Measurements from ENCODE around the gene MEIS2. TPM values are rescaled to one million over a fixed set of nuclear protein-coding genes. Genes with fewer than 3 reads are reported as not detected.
A peak's percentile ranks its signal among the peaks of the same experiment; 100 is the strongest.

Gene MEIS2
- polyA plus RNA-seq, 3 donors, result 152 to 170 (median 167) TPM

DNA sequence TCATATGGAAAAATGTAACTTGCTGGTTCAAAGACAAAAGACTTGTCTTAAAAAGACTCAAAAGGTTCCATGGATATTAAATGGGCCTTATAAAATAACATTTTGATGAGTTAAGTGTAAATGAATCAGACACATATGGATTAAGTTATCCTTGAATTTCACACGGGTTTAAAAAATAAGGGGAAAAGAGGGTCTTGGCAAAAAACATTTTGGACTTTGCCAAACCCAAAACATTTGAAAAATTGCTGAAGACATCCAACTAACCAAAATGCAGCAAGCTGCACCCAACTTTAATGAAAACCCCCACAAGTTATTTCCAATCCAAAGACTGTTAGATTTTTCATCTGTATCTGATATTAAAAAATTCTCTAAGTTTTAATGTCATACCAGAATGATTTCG, 200.7 kb downstream of the MEIS2 start:
- DNase-seq (ENCODE audit: extremely low read depth in 1 of 11, low read depth in 9 of 11, low spot score in 4 of 11), result no peak

DNA sequence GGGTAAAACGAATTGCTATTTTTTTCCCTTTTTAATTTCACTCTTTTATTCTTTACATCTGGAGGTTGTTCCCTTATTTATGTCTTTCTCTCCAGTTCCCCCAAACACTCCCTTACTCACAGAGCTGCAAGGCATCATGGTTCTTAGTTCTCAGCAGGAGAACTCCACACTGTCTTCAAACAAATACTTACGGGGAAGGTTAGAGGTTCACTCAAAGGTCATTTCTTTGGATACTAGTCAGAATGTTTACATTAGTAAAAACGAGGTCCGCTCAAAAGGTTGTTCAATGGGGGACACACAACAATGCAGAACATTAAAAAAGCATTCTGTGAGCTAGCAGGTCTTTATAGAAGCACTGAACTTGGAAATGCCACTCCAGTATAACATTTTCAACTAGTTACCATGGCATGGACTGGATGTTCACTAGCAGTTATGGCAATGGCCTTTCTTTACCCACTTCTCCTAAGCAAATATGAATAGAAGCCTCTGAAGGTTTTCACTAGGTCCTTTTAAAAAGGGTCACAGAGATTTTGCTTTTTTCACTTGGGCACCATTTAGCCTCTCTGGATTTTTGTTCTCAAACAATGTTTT, 201.7 kb downstream of the MEIS2 start:
- no peak for DNase-seq (ENCODE audit: extremely low read depth in 1 of 11, low read depth in 9 of 11, low spot score in 4 of 11)

DNA sequence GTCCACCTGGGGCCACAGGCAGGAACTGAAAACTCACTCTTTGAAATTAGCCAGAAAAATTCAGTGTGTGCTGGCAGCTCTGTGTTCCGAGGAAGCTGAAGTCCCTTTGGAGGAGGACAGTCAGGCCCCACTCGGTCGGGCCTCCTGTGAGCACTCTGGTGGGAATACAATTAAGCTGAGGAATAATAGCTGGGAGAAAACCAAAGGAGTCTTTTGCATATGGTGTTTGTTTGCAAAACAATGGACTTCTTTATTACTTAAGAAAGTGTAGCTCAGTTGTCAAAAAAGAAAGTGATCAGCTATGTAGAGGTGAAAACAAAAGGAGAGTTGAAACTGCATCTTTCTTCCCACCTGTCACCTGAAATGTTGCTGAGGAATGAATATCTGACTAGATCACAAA, 202.5 kb downstream of the MEIS2 start:
- DNase-seq (ENCODE audit: extremely low read depth in 1 of 11, low read depth in 9 of 11, low spot score in 4 of 11), result no peak

DNA sequence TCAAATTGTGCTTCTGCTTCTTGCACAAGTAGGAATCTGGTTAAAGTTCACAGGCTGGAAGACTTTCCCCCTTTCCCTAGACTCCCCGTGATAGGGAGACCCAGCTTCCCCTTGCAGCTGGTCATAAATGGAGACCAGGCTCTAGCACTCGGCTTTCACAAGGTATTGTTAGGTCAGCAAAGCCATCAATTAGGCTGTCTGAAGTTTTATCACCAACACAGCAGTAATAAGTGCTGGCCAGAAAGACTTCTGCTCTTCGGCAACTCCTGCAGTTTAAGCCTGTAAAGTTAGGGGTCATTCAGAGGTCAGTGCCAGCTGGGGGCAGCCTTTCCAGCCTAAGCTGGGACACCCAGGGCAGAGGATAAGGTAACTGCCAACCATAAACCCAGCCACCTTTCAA, 203.4 kb downstream of the MEIS2 start:
- DNase-seq (ENCODE audit: extremely low read depth in 1 of 11, low read depth in 9 of 11, low spot score in 4 of 11), result peak in 2 of 11 donors; percentile 65 to 80

DNA sequence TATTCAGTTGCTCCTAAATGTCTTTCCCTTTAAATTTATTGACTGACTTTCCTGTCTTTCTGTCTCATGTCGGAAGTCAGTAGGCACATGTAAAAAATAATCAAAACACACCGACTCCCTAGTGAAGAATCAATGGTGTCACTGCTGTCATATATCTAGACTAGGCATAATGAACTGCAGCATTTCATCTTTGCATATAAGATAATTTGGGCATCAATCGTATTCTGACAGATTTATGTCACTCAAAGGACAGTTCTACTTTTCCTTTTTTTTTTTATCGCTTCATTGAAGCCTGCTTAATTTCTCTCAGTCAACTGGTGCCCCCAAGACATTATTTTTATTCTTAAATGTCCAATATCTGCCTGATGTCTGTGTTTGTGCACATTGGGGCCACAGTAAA, 206.3 kb downstream of the MEIS2 start:
- DNase-seq (ENCODE audit: extremely low read depth in 1 of 11, low read depth in 9 of 11, low spot score in 4 of 11), result no peak

DNA sequence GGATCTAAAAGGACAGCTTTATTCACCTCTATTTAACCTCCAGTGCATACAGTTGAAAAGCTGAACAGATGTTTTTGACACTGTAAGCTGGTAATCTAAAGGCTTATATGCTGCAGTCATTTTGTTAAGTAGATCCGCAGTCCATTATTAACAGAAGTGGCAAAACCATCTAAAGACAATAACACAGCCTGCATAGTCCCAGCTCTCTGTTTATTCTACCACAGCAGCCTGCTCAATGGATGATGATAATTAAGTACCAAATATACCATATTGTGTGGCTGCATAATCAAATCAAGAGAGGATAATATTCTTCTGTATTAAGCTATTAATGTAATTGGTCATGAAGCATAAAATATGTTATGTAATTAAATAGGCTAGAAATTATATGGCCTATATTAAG, 207.1 kb downstream of the MEIS2 start:
- no peak for DNase-seq (ENCODE audit: extremely low read depth in 1 of 11, low read depth in 9 of 11, low spot score in 4 of 11)

DNA sequence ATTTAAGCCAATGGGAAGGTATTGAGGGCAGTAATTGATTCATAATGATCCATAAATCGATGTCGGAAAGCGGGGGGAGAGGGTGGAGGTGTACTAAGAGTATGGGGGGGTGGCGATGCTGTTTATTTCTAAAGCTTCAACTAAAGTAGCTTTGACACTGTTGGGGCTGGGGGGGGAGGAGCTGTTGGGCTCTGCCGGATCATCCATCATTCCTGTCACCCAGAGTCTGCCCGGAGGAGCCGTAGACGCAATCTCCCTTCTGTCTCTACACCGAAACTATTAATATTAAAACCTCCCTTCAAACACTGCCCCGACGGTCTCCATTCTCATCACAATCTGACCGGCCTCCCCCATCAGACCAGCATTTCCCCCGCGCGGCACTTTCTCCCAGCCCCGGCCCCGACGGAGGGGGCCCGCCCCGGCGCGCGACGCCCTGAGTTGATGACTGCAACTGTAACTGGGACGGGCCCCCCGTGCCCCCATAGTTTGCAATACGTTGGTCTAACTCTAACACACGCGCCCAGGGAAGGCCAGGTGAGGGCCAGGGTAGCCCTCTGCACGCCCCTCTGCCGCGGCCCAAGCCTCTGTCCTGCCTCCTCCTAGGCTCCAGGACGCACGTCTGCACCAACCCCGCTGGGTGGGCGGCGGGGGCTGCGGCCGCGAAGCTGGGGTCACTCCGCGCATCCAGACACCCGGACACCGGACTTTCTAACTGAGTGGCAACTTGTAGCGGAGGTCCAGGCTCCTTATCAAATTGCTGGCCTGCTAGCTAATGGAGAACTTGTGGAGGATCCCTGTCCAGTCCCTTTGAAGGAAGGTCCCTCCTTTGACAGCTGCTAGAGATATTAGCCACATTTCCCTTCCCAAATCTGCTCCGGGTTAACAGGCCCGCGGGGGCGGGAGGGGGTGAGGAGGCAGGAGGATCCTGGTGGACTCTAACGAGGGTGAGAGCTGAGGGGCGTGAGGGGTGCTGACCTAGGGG, 212.0 kb downstream of the MEIS2 start:
- DNase-seq (ENCODE audit: extremely low read depth in 1 of 11, low read depth in 9 of 11, low spot score in 4 of 11), result peak in 1 of 11 donors; percentile 56

DNA sequence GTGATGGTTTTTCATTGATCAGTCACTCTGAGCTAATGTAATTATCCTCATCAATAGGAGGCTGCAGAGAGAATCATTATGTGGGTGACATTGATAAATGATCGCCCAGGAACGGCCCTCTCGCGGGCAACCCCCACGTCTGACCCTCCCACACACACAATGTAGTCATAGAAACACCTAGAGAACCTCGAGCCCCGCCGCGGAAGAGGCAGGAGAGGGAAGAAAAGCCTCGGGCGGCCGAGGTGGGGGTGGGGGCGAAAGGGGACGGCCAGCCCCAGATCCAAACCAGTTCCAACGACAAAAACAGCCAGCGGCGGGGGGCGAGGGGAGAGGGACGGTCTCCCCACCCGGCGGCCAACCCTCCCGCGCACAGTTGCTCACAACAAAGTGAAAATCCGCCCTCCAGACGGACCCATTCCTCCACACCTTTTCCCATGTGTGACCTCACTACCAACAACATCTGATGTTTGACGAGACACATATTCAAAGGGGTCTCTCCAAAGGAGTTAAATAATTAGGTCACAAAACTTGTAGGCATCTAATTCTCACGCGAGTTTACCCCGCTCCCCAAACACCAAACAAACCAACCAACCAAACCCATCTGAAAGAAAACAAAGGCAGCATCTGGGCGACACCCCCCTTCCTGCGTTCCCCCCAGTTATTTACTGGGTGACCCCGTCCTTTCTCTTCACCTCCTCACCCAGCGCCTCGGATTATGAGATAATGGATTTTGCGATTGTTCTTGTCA, 213.0 kb downstream of the MEIS2 start:
- DNase-seq (ENCODE audit: extremely low read depth in 1 of 11, low read depth in 9 of 11, low spot score in 4 of 11), result peak in 2 of 11 donors; percentile 59 to 72

DNA sequence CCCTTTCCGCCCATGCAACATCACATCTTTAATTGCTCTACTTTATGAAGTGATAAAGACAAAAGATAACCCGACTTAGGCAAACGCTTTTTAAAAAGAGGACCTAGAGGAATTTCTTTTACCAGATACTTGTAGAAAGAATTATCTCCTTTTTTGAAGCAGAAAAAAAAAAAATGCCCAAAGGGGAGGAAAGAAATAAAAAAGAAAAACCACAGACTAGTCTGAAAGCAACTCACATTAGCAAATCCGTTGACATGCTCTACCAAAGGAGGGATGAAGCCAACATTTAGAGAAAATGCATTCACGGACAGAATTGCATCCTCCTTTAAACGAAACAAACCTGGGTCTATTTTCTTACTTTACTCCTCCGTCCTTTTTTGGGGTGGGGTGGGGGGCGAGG, 213.6 kb downstream of the MEIS2 start:
- DNase-seq (ENCODE audit: extremely low read depth in 1 of 11, low read depth in 9 of 11, low spot score in 4 of 11), result no peak

DNA sequence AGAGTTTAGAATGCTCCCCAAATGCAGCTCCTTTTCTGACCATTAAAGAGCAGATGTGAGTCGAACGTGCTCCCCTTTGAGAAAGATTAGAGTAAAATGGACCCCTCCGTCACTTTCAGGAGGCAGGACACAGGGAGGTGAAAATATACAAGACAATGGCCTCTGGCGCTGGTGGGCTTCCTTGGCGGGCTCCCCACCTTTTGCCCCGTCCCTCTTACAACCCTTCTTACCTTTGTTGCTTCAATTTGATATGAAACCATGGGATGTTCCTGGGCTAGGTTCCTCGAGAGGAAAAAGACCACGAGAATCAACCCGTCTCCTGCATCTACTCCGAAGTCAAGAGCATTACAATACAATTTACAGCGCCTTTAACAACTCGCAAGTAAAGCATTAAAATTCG, 214.2 kb downstream of the MEIS2 start:
- DNase-seq (ENCODE audit: extremely low read depth in 1 of 11, low read depth in 9 of 11, low spot score in 4 of 11), result no peak

DNA sequence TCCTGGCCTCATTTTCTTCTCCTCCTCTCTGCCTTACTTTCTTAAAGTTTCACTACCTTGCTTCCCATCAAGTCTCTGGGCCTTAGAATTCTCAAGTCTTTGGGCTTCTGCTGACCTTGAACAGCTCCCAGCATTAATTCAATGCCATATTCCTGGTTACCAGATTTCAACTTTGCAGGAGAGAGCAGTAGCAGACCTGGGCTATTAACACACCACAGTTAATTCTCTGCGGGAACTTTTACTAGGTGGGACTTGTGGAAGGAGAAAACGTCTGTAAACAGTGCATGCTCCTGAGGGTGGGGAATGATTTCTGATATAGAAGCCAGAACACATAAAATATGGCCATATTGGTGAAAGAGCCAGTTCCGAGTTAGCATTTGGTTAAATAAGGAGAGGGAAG, 214.6 kb downstream of the MEIS2 start:
- DNase-seq (ENCODE audit: extremely low read depth in 1 of 11, low read depth in 9 of 11, low spot score in 4 of 11), result no peak

DNA sequence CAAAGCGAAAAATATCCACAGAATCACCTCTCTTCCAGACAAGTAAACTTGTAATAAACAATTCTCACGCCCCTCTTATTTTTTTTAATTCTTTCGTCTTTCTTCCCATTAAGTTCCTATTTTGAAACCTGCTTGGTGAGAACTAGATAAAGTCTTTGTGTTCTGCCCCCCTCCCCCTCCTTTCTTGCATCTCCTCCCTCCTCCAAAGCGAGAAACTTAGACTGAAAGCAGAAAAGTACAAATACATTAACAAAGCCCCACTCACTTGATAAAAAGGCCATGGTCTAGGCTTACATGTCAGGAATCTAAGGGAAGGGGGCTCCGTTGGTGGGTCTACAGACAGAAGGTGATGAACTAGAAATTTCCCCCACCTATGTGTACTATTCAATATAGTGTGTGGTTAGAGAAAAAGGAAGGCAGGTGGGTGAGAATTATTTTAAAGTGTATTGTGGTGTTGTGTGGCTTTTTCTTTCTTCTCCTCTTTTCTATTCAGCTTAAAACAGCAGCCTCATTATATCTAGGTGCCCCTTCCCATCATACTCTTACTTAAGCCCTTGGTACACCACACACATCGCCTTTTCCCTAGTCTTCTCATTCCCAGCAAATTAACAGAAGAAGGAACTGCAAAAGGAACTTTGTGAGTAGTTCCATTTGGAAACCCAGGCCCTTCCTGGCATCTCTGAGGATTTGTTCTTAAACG, 215.3 kb downstream of the MEIS2 start:
- DNase-seq (ENCODE audit: extremely low read depth in 1 of 11, low read depth in 9 of 11, low spot score in 4 of 11), result no peak

DNA sequence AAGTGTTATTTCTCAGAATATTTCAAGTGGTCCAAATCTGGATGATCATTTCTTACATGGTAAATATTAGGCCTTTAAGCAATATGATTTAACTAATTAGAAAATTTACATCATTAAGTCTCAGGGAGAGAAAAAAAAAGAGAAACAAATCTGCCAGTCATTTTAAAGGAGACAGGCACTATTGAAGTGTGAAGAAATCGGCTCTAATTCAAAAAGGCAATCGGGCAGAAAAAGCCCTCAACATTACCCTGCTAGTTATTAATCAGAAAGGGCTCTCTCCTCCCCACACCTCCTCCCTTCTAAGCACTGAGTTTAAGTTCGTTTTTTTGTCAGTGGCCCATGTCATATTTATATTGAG, 215.9 kb downstream of the MEIS2 start:
- no peak for DNase-seq (ENCODE audit: extremely low read depth in 1 of 11, low read depth in 9 of 11, low spot score in 4 of 11)

DNA sequence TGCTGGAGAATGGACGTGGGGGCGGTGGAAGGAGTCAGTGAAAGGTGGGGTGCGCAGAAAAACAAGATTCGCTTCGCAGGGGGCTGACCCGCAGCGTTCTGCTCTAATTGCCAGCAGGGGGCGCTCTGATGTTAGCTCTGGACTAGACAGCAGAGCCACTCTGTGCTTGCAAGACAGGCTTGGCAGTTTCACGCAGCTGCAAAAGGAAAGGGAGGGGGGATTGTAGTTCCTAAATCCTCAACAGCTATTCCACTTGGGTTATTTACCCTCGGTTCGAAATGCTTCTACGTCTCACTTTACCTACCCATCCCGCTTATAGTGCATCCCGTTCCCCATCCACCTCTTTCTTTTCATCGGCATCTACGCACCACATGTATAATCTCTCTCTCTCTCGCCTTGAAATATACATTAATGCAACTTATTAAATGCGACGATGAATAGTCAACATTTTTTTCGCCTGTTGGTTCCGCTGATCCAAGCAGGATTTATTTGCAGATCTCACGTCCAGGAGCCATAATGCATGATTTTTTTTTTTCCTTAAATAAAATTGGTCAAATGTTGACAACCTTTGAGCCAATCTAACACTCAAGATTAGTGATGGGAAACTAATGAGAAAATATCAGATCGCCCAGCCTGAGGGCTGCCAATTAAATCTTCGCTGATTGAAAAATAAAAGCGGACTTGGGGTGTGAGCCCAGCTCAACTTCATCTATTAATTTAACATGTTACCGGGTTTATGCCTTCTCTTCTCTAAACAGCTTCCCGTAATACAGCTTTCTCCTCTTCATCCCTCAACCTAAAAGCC, 216.4 kb downstream of the MEIS2 start:
- DNase-seq (ENCODE audit: extremely low read depth in 1 of 11, low read depth in 9 of 11, low spot score in 4 of 11), result peak in 10 of 11 donors; percentile 85 to 96 (median 92)

DNA sequence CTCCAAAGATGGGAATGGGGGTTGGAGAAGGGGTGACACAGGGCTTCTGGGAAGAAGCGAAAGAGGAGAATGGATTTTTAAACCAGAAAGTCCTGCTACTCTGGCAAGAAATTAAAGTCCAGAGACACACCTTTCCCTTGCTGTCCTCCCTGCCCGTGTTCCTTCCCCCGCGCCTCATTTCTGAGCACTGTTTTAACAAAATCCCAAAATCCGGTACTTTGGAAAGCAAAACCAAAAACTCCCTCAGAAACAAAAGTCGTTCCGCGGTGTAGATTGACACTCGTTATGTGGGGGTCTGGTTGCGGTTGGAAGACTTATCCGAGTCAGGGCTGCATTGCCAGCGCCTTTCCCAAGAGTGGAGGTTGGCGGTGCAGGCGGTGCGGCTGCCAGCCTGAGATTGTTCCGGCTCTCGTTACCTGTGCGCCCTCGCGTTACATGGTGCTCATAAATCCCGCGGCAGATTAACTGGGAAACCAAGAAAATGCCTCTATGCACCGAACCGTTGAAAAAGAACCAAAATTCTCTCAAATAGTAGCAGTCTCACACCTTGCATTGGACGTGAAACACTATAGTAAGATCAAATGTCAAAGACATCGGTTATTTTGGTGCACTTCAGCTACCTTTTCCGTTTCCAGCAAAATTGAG, 217.7 kb downstream of the MEIS2 start:
- peak in 1 of 11 donors; percentile 55 for DNase-seq (ENCODE audit: extremely low read depth in 1 of 11, low read depth in 9 of 11, low spot score in 4 of 11)

DNA sequence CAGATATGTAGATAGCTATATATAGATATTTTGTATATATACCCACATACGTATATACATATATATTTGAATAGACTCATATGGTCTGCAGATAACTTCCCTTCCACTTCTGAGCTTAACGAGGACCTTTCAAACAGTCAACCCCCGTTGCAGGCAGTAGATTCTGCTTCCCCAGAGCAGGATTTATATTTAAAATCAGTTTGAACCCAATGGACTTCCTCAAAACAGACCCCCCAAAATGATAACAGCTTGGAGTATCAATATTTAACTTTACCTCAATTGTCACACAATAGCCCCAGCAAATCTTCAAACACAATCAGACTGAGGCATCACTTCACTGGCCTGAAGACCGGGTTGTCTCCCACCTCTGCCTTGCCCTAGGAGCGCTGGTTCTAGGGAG, 218.3 kb downstream of the MEIS2 start:
- no peak for DNase-seq (ENCODE audit: extremely low read depth in 1 of 11, low read depth in 9 of 11, low spot score in 4 of 11)

DNA sequence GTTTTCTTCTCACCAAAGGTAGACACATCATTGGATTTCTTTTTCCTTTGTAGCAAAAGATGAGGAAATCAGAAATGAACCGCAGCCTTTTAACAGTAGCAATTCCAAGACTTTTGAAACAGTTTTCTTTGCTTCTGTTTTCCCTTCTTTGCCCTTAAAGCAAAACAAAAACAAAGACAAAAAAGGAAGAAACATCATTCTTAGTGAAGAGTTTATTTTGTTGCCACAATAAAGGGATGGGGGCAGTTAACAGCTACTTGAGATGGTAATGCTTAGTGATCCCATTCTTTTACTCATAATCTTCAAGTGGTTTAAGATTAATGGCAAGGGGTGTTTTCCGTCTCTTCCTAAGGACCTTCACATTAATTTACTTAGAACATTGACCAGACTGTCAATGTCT, 218.8 kb downstream of the MEIS2 start:
- no peak for DNase-seq (ENCODE audit: extremely low read depth in 1 of 11, low read depth in 9 of 11, low spot score in 4 of 11)

DNA sequence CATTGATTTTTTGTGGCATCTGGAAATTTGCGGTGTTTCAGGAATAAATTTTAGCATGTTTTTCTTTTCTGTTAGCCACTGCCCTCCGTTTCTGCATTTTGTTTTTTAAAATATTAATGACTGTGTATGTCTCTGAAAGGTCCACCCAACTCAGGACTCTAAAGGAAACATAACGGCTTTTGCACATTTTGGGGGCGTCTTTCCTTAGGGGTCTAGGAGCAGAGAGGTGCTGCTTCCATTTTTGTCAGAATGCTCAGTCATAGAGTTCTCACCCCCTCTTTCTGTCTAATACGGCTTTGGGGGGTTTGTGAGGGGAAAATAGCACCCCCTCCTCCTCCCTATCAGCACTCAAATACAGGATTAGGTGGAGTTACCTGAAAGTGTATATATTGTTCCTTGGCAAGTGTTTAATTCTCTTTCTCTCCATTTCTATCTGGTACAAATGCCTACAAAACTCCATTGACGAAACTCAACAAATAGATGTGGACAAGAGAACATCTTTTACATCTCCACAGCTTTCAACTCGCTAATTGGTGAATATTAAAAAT, 219.4 kb downstream of the MEIS2 start:
- no peak for DNase-seq (ENCODE audit: extremely low read depth in 1 of 11, low read depth in 9 of 11, low spot score in 4 of 11)

Measured in renal cortex interstitium (tissue), 11 donors.